ENCODE measurements around the gene ANK3. TPM values are rescaled to one million over a fixed set of nuclear protein-coding genes. Genes with fewer than 3 reads are reported as not detected.

The ANK3 gene
- total and polyA plus RNA-seq, 2 donors from 2014 or later: 38.2 to 214 TPM

- intact Hi-C loops (cut with DNase I): no loop called here
- no peak overlapping the region for H3K4me3 ChIP-seq (ENCODE audit: low read length in 3 of 3)
- peaks cover 4 to 40% (median 8%) of the 10 kb centered on the region in 3 donors for H3K36me3 ChIP-seq (ENCODE audit: control insufficient read depth in 2 of 3, insufficient read depth in 3 of 3, low read length in 3 of 3)
- H3K27ac ChIP-seq (ENCODE audit: low read depth in 2 of 2, low read length in 2 of 2): no peak overlapping the region
- H3K27me3 ChIP-seq (ENCODE audit: control insufficient read depth, insufficient read depth, low read length): no peaks in the 10 kb centered on the region
- no peak overlapping the region for H3K9ac ChIP-seq (ENCODE audit: low read length in 3 of 3)
- TF ChIP-seq CTCF (IDR thresholded peaks at IDR 0.05; ENCODE audit: borderline replicate concordance, extremely low read depth, insufficient read depth): no peak
- no peak for DNase-seq
- no peaks in the 10 kb centered on the region for H3K4me1 ChIP-seq (ENCODE audit: control insufficient read depth in 2 of 3, insufficient read depth in 2 of 3, low read depth in 1 of 3, low read length in 3 of 3)
- no peaks in the 10 kb centered on the region for H3K9me3 ChIP-seq (ENCODE audit: control insufficient read depth in 2 of 3, insufficient read depth in 1 of 3, low read length in 3 of 3)
- no peak for FAIRE-seq
These were observed 315.7 kb downstream of the ANK3 start for GRCh38 chr10:60073781-60074656.

DNA sequence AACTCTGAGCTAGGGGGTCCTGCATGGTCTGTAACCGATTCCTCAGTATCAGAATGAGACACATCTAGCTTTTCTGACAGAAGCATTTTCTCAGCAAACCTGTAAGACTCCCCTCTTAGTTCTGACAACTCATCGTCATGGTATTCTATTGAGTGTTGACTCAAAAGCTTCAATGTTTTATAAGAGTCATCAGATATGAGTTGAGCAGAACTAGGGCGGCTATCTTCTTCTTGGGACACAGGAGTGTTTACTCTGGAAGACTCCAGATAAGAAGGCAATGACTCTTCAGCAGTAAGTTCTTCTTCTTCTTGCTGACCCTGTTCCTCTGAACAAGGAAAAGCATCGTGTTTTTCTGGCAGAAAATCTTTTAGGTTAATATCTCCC is 316.3 kb downstream of the ANK3 start:
- FAIRE-seq: no peak
- Histone ChIP-seq H3K36me3 (ENCODE audit: control insufficient read depth in 2 of 3, insufficient read depth in 3 of 3, low read length in 3 of 3) (peaks cover 4 to 41% (median 8%) of the 10 kb centered on the region in 3 donors), H3K9ac (ENCODE audit: low read length in 3 of 3) (no peak overlapping the region), H3K9me3 (ENCODE audit: control insufficient read depth in 2 of 3, insufficient read depth in 1 of 3, low read length in 3 of 3) (no peaks in the 10 kb centered on the region), H3K4me1 (ENCODE audit: control insufficient read depth in 2 of 3, insufficient read depth in 2 of 3, low read depth in 1 of 3, low read length in 3 of 3) (no peaks in the 10 kb centered on the region), H3K4me3 (ENCODE audit: low read length in 3 of 3) (no peak overlapping the region), H3K27ac (ENCODE audit: low read depth in 2 of 2, low read length in 2 of 2) (no peak overlapping the region), H3K27me3 (ENCODE audit: control insufficient read depth, insufficient read depth, low read length) (no peaks in the 10 kb centered on the region)
- DNase-seq: no peak
- intact Hi-C loops (cut with DNase I): no loop called here
- TF ChIP-seq CTCF (IDR thresholded peaks at IDR 0.05; ENCODE audit: borderline replicate concordance, extremely low read depth, insufficient read depth): no peak

DNA sequence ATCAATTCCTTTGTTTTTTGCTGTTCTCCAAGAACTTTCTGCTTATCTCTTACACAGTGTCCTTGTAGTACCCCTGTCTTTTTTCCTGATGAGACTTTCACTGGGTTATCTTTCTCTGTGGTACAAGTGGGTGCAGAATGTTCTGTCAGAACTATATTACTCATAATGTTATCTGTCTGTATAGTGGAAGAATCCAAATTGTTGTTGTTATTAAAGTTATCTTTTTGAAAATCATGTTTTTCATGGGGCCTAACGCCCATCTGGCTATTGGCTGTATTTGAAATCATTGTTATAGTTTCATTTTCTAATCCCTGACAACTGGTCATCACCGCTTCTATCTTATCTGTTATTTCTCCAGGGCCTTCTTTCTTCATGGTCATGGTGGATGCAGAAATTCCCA is 320.4 kb downstream of the ANK3 start:
- H3K9ac ChIP-seq (ENCODE audit: low read length in 3 of 3): no peak overlapping the region
- no peaks in the 10 kb centered on the region for H3K27me3 ChIP-seq (ENCODE audit: control insufficient read depth, insufficient read depth, low read length)
- intact Hi-C loops (cut with DNase I): no loop called here
- no peaks in the 10 kb centered on the region for H3K4me1 ChIP-seq (ENCODE audit: control insufficient read depth in 2 of 3, insufficient read depth in 2 of 3, low read depth in 1 of 3, low read length in 3 of 3)
- no peaks in the 10 kb centered on the region for H3K9me3 ChIP-seq (ENCODE audit: control insufficient read depth in 2 of 3, insufficient read depth in 1 of 3, low read length in 3 of 3)
- no peak overlapping the region for H3K27ac ChIP-seq (ENCODE audit: low read depth in 2 of 2, low read length in 2 of 2)
- no peak for FAIRE-seq
- TF ChIP-seq CTCF (IDR thresholded peaks at IDR 0.05; ENCODE audit: borderline replicate concordance, extremely low read depth, insufficient read depth): no peak
- peaks cover 0 to 24% (median 6%) of the 10 kb centered on the region in 3 donors for H3K36me3 ChIP-seq (ENCODE audit: control insufficient read depth in 2 of 3, insufficient read depth in 3 of 3, low read length in 3 of 3)
- no peak for DNase-seq
- no peak overlapping the region for H3K4me3 ChIP-seq (ENCODE audit: low read length in 3 of 3)

All from kidney (tissue), 14 donors.